GM19193 (cell line): ENCODE data around the gene KLLN.

ENCODE experiments used
- POLR2A ChIP-seq: IDR thresholded peaks from 4 replicates; pipeline ENCODE4 v1.6.1; 2011; ENCODE audit not compliant: insufficient read depth, insufficient read length; ENCODE audit errors: extremely low read depth

The KLLN gene

GRCh38 chr10:87866412-87866974 lies 3.2 kb upstream of the KLLN start:
- TF ChIP-seq POLR2A, result no peak

GRCh38 chr10:87865241-87865881 lies 2.0 kb upstream of the KLLN start:
- TF ChIP-seq POLR2A, result no peak

GRCh38 chr10:87864496-87865059 lies 1.2 kb upstream of the KLLN start:
- no peak for TF ChIP-seq POLR2A

- TF ChIP-seq POLR2A, result no peak
These were observed 667 bp downstream of the KLLN start for GRCh38 chr10:87862679-87863052.

GRCh38 chr10:87861953-87862678 lies 1.2 kb downstream of the KLLN start:
- peak; percentile 85 for TF ChIP-seq POLR2A

- TF ChIP-seq POLR2A, result no peak
These were observed 1.8 kb downstream of the KLLN start for GRCh38 chr10:87861566-87861952.

- TF ChIP-seq POLR2A, result no peak
These were observed 2.4 kb downstream of the KLLN start for GRCh38 chr10:87860816-87861403.

GRCh38 chr10:87860156-87860795 lies 3.1 kb downstream of the KLLN start:
- no peak for TF ChIP-seq POLR2A

GRCh38 chr10:87852089-87852488 lies 11.2 kb downstream of the KLLN start:
- TF ChIP-seq POLR2A, result no peak

GRCh38 chr10:87850742-87851205 lies 12.6 kb downstream of the KLLN start:
- no peak for TF ChIP-seq POLR2A

- no peak for TF ChIP-seq POLR2A
These were observed 14.3 kb downstream of the KLLN start for GRCh38 chr10:87849001-87849400.

- TF ChIP-seq POLR2A, result no peak
These were observed 15.8 kb downstream of the KLLN start for GRCh38 chr10:87847550-87847949.

- TF ChIP-seq POLR2A, result no peak
These were observed 17.3 kb downstream of the KLLN start for GRCh38 chr10:87846023-87846422.

GRCh38 chr10:87845624-87845998 lies 17.7 kb downstream of the KLLN start:
- no peak for TF ChIP-seq POLR2A
